Brain microvascular endothelial cell (primary cell): ENCODE measurements around the gene ALPK3.

Experiments used
- DNase-seq: peaks from one replicate; pipeline ENCODE4 v3.0.0-alpha.2; 2020
- H3K27ac ChIP-seq: fragments of 250-450 bp; sonication (Bioruptor Pico); 2 replicates; pipeline ENCODE4 v1.5.1; 2020; ENCODE audit warnings: mild to moderate bottlenecking, moderate library complexity
- H3K27me3 ChIP-seq: fragments of 250-450 bp; sonication (Bioruptor Pico); replicated peaks from 2 replicates; pipeline ENCODE4 v1.5.1; 2020; ENCODE audit warnings: mild to moderate bottlenecking
- H3K36me3 ChIP-seq: fragments of 250-450 bp; sonication (Bioruptor Pico); replicated peaks from 2 replicates; pipeline ENCODE4 v1.5.1; 2020; ENCODE audit warnings: mild to moderate bottlenecking
- H3K4me3 ChIP-seq: 2 replicates; pipeline ENCODE4 v1.5.1; 2011; ENCODE audit warnings: low read depth, mild to moderate bottlenecking, control low read depth, low read length, moderate library complexity
- in situ Hi-C: cut with HindIII; loops from 2 replicates; pipeline ENCODE4 v1.10.0; 2017; ENCODE audit warnings: low sequenced_read_pairs, low pct_ligation_motif_present
- TF ChIP-seq, protein P1 (sequence below): IDR thresholded peaks from 2 replicates; pipeline ENCODE4 v1.5.1; 2011; ENCODE audit warnings: low read depth, mild to moderate bottlenecking, moderate library complexity, low read length, control low read depth, inconsistent platforms; ENCODE audit errors: missing control alignments

ALPK3 gene

DNA sequence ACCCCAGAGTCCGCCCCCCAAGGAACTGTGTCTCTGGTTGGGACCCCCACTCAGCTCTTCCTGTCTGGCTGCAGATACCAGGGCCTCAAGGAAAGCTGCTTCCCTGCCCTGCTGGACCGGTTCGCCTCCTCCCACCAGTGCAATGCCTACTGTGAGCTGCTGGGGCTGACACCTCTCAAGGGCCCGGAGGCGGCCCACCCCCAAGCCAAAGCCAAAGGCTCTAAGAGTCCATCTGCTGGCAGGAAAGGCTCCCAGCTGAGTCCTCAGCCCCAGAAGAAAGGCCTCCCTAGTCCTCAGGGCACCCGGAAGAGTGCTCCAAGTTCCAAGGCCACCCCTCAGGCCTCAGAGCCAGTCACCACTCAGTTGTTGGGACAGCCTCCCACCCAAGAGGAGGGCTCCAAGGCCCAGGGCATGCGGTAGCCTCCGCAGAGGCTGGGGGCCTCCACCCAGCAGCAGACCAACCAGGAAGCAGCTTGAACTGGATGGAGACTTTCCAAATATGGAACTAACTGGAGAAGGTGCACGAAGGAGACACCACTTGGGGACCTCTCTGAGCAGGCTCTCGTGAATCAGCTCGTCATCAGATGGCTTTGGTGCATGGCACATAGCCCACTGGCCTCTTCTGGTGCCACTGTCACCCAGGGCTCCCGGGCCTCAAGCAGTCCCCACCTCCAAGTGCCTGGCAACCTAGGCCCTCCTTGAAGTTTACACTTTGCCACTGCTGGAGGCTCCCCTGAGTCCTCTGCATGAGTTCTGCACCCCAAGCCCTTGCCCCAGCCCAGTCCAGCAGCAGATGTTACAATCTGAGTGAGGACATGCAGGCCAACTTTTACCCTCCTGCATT lies 51.1 kb downstream of the ALPK3 start:
- TF ChIP-seq, protein P1, sequence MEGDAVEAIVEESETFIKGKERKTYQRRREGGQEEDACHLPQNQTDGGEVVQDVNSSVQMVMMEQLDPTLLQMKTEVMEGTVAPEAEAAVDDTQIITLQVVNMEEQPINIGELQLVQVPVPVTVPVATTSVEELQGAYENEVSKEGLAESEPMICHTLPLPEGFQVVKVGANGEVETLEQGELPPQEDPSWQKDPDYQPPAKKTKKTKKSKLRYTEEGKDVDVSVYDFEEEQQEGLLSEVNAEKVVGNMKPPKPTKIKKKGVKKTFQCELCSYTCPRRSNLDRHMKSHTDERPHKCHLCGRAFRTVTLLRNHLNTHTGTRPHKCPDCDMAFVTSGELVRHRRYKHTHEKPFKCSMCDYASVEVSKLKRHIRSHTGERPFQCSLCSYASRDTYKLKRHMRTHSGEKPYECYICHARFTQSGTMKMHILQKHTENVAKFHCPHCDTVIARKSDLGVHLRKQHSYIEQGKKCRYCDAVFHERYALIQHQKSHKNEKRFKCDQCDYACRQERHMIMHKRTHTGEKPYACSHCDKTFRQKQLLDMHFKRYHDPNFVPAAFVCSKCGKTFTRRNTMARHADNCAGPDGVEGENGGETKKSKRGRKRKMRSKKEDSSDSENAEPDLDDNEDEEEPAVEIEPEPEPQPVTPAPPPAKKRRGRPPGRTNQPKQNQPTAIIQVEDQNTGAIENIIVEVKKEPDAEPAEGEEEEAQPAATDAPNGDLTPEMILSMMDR = no peak
- in situ Hi-C loops = no loop called here
- Histone ChIP-seq H3K4me3 (no peak overlapping the region), H3K27me3 (no peaks in the 10 kb centered on the region), H3K36me3 (no peaks in the 10 kb centered on the region), H3K27ac (no peak overlapping the region)
- no peak for DNase-seq

DNA sequence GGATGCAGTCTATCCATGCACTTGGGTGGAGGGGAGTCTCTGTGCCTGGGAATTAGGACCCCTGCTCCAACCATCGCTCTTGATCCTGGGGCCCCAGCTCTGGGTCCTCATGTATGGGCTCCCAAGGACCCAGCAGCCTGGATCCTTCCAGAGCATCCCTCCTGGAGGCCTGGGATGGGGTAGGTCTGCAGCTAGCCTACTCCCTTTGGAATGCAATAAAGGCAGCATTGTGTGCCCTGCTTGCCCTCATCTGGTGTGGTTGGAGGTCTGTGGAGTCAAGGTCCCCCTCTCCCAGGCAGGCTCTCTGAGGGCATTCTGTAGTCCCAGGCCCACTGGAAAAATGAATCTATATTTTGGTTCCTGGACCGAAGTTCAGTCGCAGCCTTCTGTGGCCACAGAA lies 52.4 kb downstream of the ALPK3 start:
- Histone ChIP-seq H3K27me3 (no peaks in the 10 kb centered on the region), H3K36me3 (no peaks in the 10 kb centered on the region), H3K27ac (no peak overlapping the region), H3K4me3 (no peak overlapping the region)
- in situ Hi-C loops = no loop called here
- no peak for DNase-seq
- TF ChIP-seq, protein P1 = no peak

DNA sequence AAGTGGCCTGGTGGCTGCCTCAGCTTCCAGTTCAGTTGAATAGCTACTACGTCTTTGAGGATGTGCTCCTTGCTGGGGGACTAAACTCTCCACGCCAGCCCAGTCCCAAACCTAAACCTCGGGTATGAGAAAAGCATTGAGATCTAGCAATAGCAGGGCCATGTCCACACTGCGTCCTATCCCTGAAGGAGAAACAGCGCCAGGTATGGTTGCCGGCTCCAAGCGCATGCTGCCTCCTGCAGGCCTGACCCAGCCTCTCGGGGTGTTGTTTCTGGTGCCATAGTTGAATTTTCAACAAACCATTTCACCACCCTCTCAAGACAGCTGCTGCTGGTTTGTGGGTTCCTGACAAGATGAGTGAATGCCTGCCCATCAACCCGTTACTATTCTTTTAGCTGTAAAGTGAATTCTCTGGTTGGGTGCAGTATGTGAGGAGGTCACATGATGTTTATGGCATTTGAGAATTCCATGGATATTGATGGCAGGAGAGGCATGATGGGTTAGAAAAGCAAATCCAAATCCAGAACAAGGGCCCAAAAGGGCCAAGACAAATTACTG lies 54.4 kb downstream of the ALPK3 start:
- Histone ChIP-seq H3K4me3 (no peak overlapping the region), H3K27ac (no peak overlapping the region), H3K36me3 (no peaks in the 10 kb centered on the region), H3K27me3 (no peaks in the 10 kb centered on the region)
- no peak for DNase-seq
- in situ Hi-C loops = no loop called here
- TF ChIP-seq, protein P1 = no peak

DNA sequence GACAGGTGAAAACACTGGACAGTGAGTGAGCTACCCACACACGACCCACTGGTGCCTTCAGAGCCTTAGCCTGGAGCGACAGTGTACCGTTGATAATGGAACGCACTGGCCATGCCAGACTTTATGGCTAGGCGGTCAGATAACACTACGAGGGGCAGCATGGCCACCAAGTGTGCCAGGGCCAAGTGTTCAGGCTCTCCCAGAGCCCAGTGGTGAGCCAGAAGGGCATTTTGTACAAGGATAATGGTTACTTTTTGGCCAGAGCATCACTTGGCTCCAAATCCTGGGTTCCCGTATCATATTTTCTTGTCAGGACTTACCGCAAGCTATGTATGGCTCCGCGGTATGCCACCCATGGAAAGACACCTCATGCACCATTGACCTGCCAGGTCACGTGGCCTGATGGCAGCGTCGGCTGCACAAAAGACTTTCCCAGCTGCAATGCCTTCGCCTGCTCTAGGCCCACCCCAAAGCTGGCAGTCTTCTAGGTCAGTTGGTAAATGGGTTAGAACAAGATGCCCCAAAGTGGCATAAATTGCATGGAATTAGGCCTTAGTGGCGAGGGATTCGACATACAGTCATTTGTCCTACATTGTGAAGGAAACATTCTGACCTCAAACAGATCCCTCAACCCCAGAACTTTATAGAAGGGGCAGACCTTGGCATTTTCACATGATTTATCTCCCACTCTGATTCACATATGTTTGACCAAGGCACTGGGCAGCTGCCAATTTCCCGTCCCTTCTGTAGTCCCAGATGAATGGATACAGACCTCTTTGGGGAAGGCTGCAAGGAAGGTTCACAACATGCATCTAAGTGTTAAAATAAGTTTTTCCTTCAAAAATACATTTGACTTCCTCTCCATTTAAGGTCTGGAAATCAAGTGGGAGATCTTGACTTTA lies 55.1 kb downstream of the ALPK3 start:
- H3K4me3 ChIP-seq = no peak overlapping the region
- TF ChIP-seq, protein P1 = no peak
- H3K27ac ChIP-seq = no peak overlapping the region
- in situ Hi-C loops = no loop called here
- H3K36me3 ChIP-seq = no peaks in the 10 kb centered on the region
- no peak for DNase-seq
- no peaks in the 10 kb centered on the region for H3K27me3 ChIP-seq

DNA sequence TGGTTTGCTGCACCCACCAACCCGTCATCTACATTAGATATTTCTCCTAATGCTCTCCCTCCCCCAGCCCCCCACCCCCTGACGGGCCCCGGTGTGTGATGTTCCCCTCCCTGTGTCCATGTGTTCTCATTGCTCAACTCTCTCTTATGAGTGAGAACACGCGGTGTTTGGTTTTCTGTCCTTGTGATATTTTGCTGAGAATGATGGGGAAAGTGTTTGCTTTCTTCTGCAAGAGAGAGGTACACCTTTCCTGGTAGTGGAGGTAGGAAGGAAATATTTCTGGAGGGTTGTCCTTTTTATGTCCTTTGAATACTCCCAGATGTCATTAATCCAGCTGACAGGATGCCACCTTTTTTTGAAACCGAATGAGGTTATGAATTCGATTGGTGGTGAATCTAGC lies 56.8 kb downstream of the ALPK3 start:
- no peaks in the 10 kb centered on the region for H3K27me3 ChIP-seq
- H3K36me3 ChIP-seq = no peaks in the 10 kb centered on the region
- in situ Hi-C loops = no loop called here
- DNase-seq = no peak
- TF ChIP-seq, protein P1 = no peak
- H3K27ac ChIP-seq = no peak overlapping the region
- no peak overlapping the region for H3K4me3 ChIP-seq
